Gastrocnemius medialis (tissue), 4 donors: ENCODE results near the gene OGA. TPM values are rescaled to one million over a fixed set of nuclear protein-coding genes. Genes with fewer than 3 reads are reported as not detected.
A peak's percentile ranks its signal among the peaks of the same experiment; 100 is the strongest.

Source experiments
- ATAC-seq, 2 donors: fragments of 150-250 bp; one replicate each; pipeline ENCODE4 v1.9.1; 2016
- DNase-seq, 2 donors: peaks; one replicate each; pipeline ENCODE4 v3.0.0-alpha.2; 2019
- H3K27ac ChIP-seq, 4 donors: fragments of 200-600 bp; sonication (generic); 1 replicate in 1 of 4; 2 replicates in 3 of 4; pipeline ENCODE4 v1.5.1; 2016 to 2018; ENCODE audit warnings: mild to moderate bottlenecking in 2 of 4, moderate library complexity in 1 of 4
- H3K27me3 ChIP-seq, 3 donors: fragments of 200-600 bp; sonication (generic) in 2 of 3; 1 replicate in 1 of 3; 2 replicates in 2 of 3; pipeline versions ENCODE4 v1.5.1 to v1.6.0; 2016 to 2019; ENCODE audit warnings: mild to moderate bottlenecking in 1 of 3, moderate library complexity in 1 of 3
- H3K36me3 ChIP-seq, 2 donors: fragments of 200-600 bp; sonication (generic) in 1 of 2; one replicate each; pipeline ENCODE4 v1.5.1; 2017 to 2018
- H3K4me1 ChIP-seq, 2 donors: fragments of 200-600 bp; sonication (generic) in 1 of 2; one replicate each; pipeline ENCODE4 v1.5.1; 2016 to 2017; ENCODE audit warnings: mild to moderate bottlenecking in 2 of 2
- H3K4me3 ChIP-seq, 4 donors: fragments of 200-600 bp; sonication (generic) in 3 of 4; 1 replicate in 1 of 4; 2 replicates in 3 of 4; pipeline ENCODE4 v1.5.1; 2016 to 2019; ENCODE audit warnings: mild to moderate bottlenecking in 2 of 4
- H3K9me3 ChIP-seq, 3 donors: fragments of 200-600 bp; sonication (generic) in 2 of 3; 1 replicate in 1 of 3; 2 replicates in 2 of 3; pipeline ENCODE4 v1.5.1; 2016 to 2019
- POLR2A ChIP-seq, 2 donors: fragments of 450-650 bp; IDR thresholded peaks; one replicate each; pipeline ENCODE4 v1.6.1; 2017; ENCODE audit warnings: antibody characterized with exemption in 2 of 2, mild to moderate bottlenecking in 2 of 2, moderate library complexity in 2 of 2
- in situ Hi-C, 4 donors: fragments of 200-750 bp; cut with MboI; loops; one replicate each; pipeline versions ENCODE4 v1.15.0 to v1.8.0; 2017; ENCODE audit warnings: low sequenced_read_pairs in 4 of 4
- intact Hi-C: fragments of 100-400 bp; cut with DNase I; formaldehyde crosslinking; loops from one replicate; pipeline ENCODE4 v1.15.1; 2023; ENCODE audit warnings: low total_unique reads
- total RNA-seq, 4 donors: library from RNA; depleted of rRNA; stranded (reverse); fragments of >200 nt; gene quantifications; one replicate each; pipeline versions ENCODE4 v1.1.0 to v1.2.3, GENCODE V29; 2016
- TF ChIP-seq, protein P1 (sequence below), 5 experiments: fragments of 450-650 bp in 3 of 5; fragments of 200-600 bp in 2 of 5; sonication (generic) in 2 of 5; IDR thresholded peaks in 4 of 5; conservative IDR thresholded peaks in 1 of 5; 1 replicate in 4 of 5; 2 replicates in 1 of 5; pipeline ENCODE4 v1.5.1; 2016 to 2019; ENCODE audit warnings: antibody characterized with exemption in 5 of 5, mild to moderate bottlenecking in 3 of 5, moderate library complexity in 3 of 5

Gene OGA
- total RNA-seq, 4 donors from 2014 or later = 25.8 to 85.5 (median 48.3) TPM

- intact Hi-C loops (no loop called here), in situ Hi-C loops (loop anchor here in 2 of 4 donors (10.0 kb wide), 2 partner anchors 180 to 240 kb away; no protein-coding TSS in a partner anchor)
- H3K9me3 ChIP-seq = no peaks in the 10 kb centered on the region
- no peak for DNase-seq
- no peak overlapping the region for H3K4me3 ChIP-seq
- H3K27ac ChIP-seq = no peak overlapping the region
- ATAC-seq = no peak
- H3K4me1 ChIP-seq = peaks cover 19 to 28% of the 10 kb centered on the region in 2 donors
- no peaks in the 10 kb centered on the region for H3K27me3 ChIP-seq
- no peaks in the 10 kb centered on the region for H3K36me3 ChIP-seq
- no peak for TF ChIP-seq POLR2A (IDR thresholded peaks at IDR 0.05)
- TF ChIP-seq, protein P1, sequence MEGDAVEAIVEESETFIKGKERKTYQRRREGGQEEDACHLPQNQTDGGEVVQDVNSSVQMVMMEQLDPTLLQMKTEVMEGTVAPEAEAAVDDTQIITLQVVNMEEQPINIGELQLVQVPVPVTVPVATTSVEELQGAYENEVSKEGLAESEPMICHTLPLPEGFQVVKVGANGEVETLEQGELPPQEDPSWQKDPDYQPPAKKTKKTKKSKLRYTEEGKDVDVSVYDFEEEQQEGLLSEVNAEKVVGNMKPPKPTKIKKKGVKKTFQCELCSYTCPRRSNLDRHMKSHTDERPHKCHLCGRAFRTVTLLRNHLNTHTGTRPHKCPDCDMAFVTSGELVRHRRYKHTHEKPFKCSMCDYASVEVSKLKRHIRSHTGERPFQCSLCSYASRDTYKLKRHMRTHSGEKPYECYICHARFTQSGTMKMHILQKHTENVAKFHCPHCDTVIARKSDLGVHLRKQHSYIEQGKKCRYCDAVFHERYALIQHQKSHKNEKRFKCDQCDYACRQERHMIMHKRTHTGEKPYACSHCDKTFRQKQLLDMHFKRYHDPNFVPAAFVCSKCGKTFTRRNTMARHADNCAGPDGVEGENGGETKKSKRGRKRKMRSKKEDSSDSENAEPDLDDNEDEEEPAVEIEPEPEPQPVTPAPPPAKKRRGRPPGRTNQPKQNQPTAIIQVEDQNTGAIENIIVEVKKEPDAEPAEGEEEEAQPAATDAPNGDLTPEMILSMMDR (IDR thresholded peaks at IDR 0.05 in 4 of 5, conservative IDR thresholded peaks at IDR 0.05 in 1 of 5) = no peak
These were observed 16.1 kb upstream of the OGA start for GRCh38 chr10:101834341-101834740.

- Histone ChIP-seq H3K4me1 (peaks cover 15 to 20% of the 10 kb centered on the region in 2 donors), H3K9me3 (no peaks in the 10 kb centered on the region), H3K27me3 (no peaks in the 10 kb centered on the region), H3K4me3 (no peak overlapping the region), H3K27ac (no peak overlapping the region), H3K36me3 (no peaks in the 10 kb centered on the region)
- no peak for TF ChIP-seq POLR2A (IDR thresholded peaks at IDR 0.05)
- TF ChIP-seq, protein P1 (IDR thresholded peaks at IDR 0.05 in 4 of 5, conservative IDR thresholded peaks at IDR 0.05 in 1 of 5) = no peak
- DNase-seq (no peak), ATAC-seq (no peak)
- in situ Hi-C loops = loop anchor here in 2 of 4 donors (10.0 kb wide), 2 partner anchors 181 to 241 kb away; no protein-coding TSS in a partner anchor
- intact Hi-C loops = no loop called here
These were observed 15.2 kb upstream of the OGA start for GRCh38 chr10:101833466-101833865.

GRCh38 chr10:101832325-101832771 lies 14.1 kb upstream of the OGA start:
- Histone ChIP-seq H3K9me3 (no peaks in the 10 kb centered on the region), H3K4me1 (peaks cover 15 to 19% of the 10 kb centered on the region in 2 donors), H3K27me3 (no peaks in the 10 kb centered on the region), H3K36me3 (peaks cover 0 to 6% of the 10 kb centered on the region in 2 donors), H3K27ac (no peak overlapping the region), H3K4me3 (no peak overlapping the region)
- ATAC-seq (no peak), DNase-seq (no peak)
- intact Hi-C loops = no loop called here
- no peak for TF ChIP-seq POLR2A (IDR thresholded peaks at IDR 0.05)
- TF ChIP-seq, protein P1 (IDR thresholded peaks at IDR 0.05 in 4 of 5, conservative IDR thresholded peaks at IDR 0.05 in 1 of 5) = no peak
- in situ Hi-C loops = loop anchor here in 2 of 4 donors (10.0 kb wide), 2 partner anchors 182 to 242 kb away; no protein-coding TSS in a partner anchor

DNA sequence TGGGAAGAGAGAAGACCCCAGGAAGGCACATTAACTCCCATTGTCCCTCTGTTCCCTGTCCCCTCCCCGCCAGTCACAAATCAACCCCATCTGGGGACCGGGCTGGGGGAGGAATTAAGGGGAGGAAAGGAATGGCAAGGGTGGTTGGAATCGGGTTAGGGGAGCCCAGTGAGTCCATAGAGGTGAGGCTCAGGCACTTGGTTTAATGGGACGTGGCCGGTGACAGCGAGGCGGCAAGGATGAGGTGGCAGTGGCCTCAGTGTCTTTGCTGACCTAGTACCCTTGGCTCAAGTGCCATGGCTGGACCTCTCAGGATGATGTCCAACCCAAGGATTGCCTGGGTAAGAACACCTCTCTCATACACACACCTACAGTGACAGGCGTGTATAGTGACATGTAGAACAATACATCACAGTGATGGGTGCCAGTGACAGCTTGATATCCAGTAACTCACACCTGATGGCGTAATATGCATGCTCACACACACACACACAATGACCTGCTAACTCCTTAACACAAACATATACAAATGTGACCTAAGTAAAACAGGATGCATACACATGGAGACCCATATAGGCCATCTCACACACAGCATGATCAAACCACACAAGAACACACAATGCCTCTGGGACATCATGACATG lies 13.0 kb upstream of the OGA start:
- no peak for TF ChIP-seq POLR2A (IDR thresholded peaks at IDR 0.05)
- TF ChIP-seq, protein P1 (IDR thresholded peaks at IDR 0.05 in 4 of 5, conservative IDR thresholded peaks at IDR 0.05 in 1 of 5) = no peak
- H3K4me1 ChIP-seq = peaks cover 15 to 19% of the 10 kb centered on the region in 2 donors
- in situ Hi-C loops (loop anchor here in 2 of 4 donors (10.0 kb wide), 2 partner anchors 184 to 244 kb away; no protein-coding TSS in a partner anchor), intact Hi-C loops (no loop called here)
- peak overlapping the region; percentile 40 to 67 (median 54) for H3K4me3 ChIP-seq
- H3K9me3 ChIP-seq = no peaks in the 10 kb centered on the region
- no peak for ATAC-seq
- H3K27me3 ChIP-seq = no peaks in the 10 kb centered on the region
- no peak for DNase-seq
- peak overlapping the region; percentile 8 to 44 (median 36) for H3K27ac ChIP-seq
- peaks cover 0 to 6% of the 10 kb centered on the region in 2 donors for H3K36me3 ChIP-seq
